Breast epithelium (tissue), 4 donors: ENCODE results near the gene ADORA3. TPM values are rescaled to one million over a fixed set of nuclear protein-coding genes. Genes with fewer than 3 reads are reported as not detected.

ENCODE experiments used
- DNase-seq, 2 donors: peaks; one replicate each; pipeline ENCODE4 v3.0.0-alpha.2; 2019; ENCODE audit warnings: low spot score in 2 of 2
- H3K27ac ChIP-seq, 2 donors: fragments of 200-600 bp; sonication (generic) in 1 of 2; one replicate each; pipeline ENCODE4 v1.5.1; 2016 to 2019; ENCODE audit warnings: mild to moderate bottlenecking in 1 of 2
- H3K27me3 ChIP-seq, 2 donors: fragments of 200-600 bp; sonication (generic) in 1 of 2; one replicate each; pipeline versions ENCODE4 v1.5.1 to v1.6.0; 2017 to 2019; ENCODE audit warnings: control low read depth in 1 of 2, mild to moderate bottlenecking in 1 of 2
- H3K36me3 ChIP-seq: fragments of 200-600 bp; one replicate; pipeline ENCODE4 v1.5.1; 2019
- H3K4me1 ChIP-seq, 2 donors: fragments of 200-600 bp; sonication (generic); one replicate each; pipeline ENCODE4 v1.5.1; 2016 to 2019; ENCODE audit warnings: control low read depth in 1 of 2
- H3K4me3 ChIP-seq, 3 donors: fragments of 200-600 bp; sonication (generic); 1 replicate in 2 of 3; 2 replicates in 1 of 3; pipeline ENCODE4 v1.5.1; 2016 to 2019; ENCODE audit warnings: mild to moderate bottlenecking in 3 of 3, moderate library complexity in 2 of 3
- H3K9me3 ChIP-seq, 2 donors: fragments of 200-600 bp; sonication (generic) in 1 of 2; one replicate each; pipeline ENCODE4 v1.5.1; 2016 to 2019; ENCODE audit warnings: control low read depth in 1 of 2
- POLR2A ChIP-seq: fragments of 450-650 bp; IDR thresholded peaks from one replicate; pipeline ENCODE4 v1.6.1; 2016; ENCODE audit warnings: antibody characterized with exemption, mild to moderate bottlenecking, moderate library complexity
- POLR2AphosphoS5 ChIP-seq, 3 donors: sonication (generic); formaldehyde crosslinking; IDR thresholded peaks; one replicate each; pipeline ENCODE4 v1.6.1; 2017; ENCODE audit warnings: antibody characterized with exemption in 3 of 3
- intact Hi-C: fragments of 100-400 bp; cut with DNase I; formaldehyde crosslinking; loops from one replicate; pipeline ENCODE4 v1.15.1; 2023; ENCODE audit warnings: low total_unique reads
- total RNA-seq, 3 donors: library from RNA; depleted of rRNA; stranded (reverse); fragments of >200 nt; gene quantifications; one replicate each; pipeline ENCODE4 v1.1.0, GENCODE V29; 2016
- TF ChIP-seq, protein P1 (sequence below), 3 donors: fragments of 450-650 bp; IDR thresholded peaks; one replicate each; pipeline ENCODE4 v1.5.1; 2016 to 2017; ENCODE audit warnings: antibody characterized with exemption in 3 of 3, mild to moderate bottlenecking in 3 of 3, moderate library complexity in 3 of 3

The ADORA3 gene
- total RNA-seq, 3 donors from 2014 or later = 9.5 to 13.8 (median 13.2) TPM

- Histone ChIP-seq H3K27me3 (no peaks in the 10 kb centered on the region), H3K4me3 (no peak overlapping the region), H3K36me3 (peaks cover 15% of the 10 kb centered on the region), H3K4me1 (no peaks in the 10 kb centered on the region), H3K27ac (no peak overlapping the region), H3K9me3 (no peaks in the 10 kb centered on the region)
- no peak for DNase-seq
- no peak for TF ChIP-seq POLR2A
- TF ChIP-seq, protein P1, sequence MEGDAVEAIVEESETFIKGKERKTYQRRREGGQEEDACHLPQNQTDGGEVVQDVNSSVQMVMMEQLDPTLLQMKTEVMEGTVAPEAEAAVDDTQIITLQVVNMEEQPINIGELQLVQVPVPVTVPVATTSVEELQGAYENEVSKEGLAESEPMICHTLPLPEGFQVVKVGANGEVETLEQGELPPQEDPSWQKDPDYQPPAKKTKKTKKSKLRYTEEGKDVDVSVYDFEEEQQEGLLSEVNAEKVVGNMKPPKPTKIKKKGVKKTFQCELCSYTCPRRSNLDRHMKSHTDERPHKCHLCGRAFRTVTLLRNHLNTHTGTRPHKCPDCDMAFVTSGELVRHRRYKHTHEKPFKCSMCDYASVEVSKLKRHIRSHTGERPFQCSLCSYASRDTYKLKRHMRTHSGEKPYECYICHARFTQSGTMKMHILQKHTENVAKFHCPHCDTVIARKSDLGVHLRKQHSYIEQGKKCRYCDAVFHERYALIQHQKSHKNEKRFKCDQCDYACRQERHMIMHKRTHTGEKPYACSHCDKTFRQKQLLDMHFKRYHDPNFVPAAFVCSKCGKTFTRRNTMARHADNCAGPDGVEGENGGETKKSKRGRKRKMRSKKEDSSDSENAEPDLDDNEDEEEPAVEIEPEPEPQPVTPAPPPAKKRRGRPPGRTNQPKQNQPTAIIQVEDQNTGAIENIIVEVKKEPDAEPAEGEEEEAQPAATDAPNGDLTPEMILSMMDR (IDR thresholded peaks at IDR 0.05) = no peak
- intact Hi-C loops = no loop called here
These were observed 40.9 kb downstream of the ADORA3 start for GRCh38 chr1:111462370-111463028.

DNA sequence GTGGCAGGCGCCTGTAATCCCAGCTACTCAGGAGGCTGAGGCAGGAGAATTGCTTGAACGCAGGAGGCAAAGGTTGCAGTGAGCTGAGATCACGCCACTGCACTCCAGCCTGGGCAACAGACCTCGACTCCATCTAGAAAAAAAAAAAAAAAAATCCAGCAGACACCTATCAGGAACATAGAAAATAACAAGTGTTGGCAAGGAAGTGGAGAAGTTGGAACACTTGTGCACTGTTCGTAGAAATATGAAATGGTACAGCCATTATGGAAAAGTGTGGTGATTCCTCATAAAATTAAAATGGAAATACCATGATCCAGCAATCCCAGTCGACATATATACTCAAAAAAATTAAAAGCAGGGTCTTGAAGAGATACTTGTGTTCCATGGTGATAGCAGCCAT is 41.7 kb downstream of the ADORA3 start:
- no peak for DNase-seq
- intact Hi-C loops = no loop called here
- H3K27me3 ChIP-seq = no peaks in the 10 kb centered on the region
- TF ChIP-seq POLR2AphosphoS5 (IDR thresholded peaks at IDR 0.05) = no peak
- no peak for TF ChIP-seq POLR2A
- TF ChIP-seq, protein P1 (IDR thresholded peaks at IDR 0.05) = no peak
- H3K4me3 ChIP-seq = no peak overlapping the region
- no peaks in the 10 kb centered on the region for H3K9me3 ChIP-seq
- peaks cover 17% of the 10 kb centered on the region for H3K36me3 ChIP-seq
- H3K4me1 ChIP-seq = no peaks in the 10 kb centered on the region
- H3K27ac ChIP-seq = no peak overlapping the region

- DNase-seq = no peak
- Histone ChIP-seq H3K27ac (no peak overlapping the region), H3K9me3 (no peaks in the 10 kb centered on the region), H3K4me3 (no peak overlapping the region), H3K4me1 (peaks cover 0 to 11% of the 10 kb centered on the region in 2 donors), H3K36me3 (peaks cover 6% of the 10 kb centered on the region), H3K27me3 (no peaks in the 10 kb centered on the region)
- intact Hi-C loops = loop anchor here (1.0 kb wide), 1 partner anchor 9 kb away; no protein-coding TSS in a partner anchor
- TF ChIP-seq POLR2AphosphoS5 (IDR thresholded peaks at IDR 0.05) (no peak), POLR2A (no peak)
- TF ChIP-seq, protein P1 (IDR thresholded peaks at IDR 0.05) = no peak
These were observed 47.8 kb downstream of the ADORA3 start for GRCh38 chr1:111455642-111456031.

- intact Hi-C loops = loop anchor here (1.0 kb wide), 1 partner anchor 9 kb away; no protein-coding TSS in a partner anchor
These were observed 48.4 kb downstream of the ADORA3 start for GRCh38 chr1:111454859-111455641.

More at GRCh38 chr1:111454859-111455641, 48.4 kb downstream of the ADORA3 start:
- Histone ChIP-seq H3K9me3 (no peaks in the 10 kb centered on the region), H3K4me1 (peaks cover 0 to 17% of the 10 kb centered on the region in 2 donors), H3K36me3 (peaks cover 6% of the 10 kb centered on the region), H3K27ac (no peak overlapping the region), H3K27me3 (no peaks in the 10 kb centered on the region), H3K4me3 (no peak overlapping the region)
- no peak for DNase-seq
- TF ChIP-seq POLR2AphosphoS5 (IDR thresholded peaks at IDR 0.05) (no peak), POLR2A (no peak)
- TF ChIP-seq, protein P1 (IDR thresholded peaks at IDR 0.05) = no peak
